Fibroblast of lung (primary cell): ENCODE results near the gene GPR62. TPM values are rescaled to one million over a fixed set of nuclear protein-coding genes. Genes with fewer than 3 reads are reported as not detected.

Experiments
- DNase-seq, 2 donors: peaks; one replicate each; pipeline versions ENCODE4 v3.0.0 to v3.0.0-alpha.2; 2010; ENCODE audit warnings: low read depth in 2 of 2
- H2AFZ ChIP-seq: 2 replicates; pipeline ENCODE4 v1.5.1; 2012; ENCODE audit warnings: low read length, control low read depth, inconsistent platforms
- H3K27ac ChIP-seq: 2 replicates; pipeline ENCODE4 v1.5.1; 2011; ENCODE audit warnings: low read length, control low read depth; ENCODE audit not compliant: insufficient read depth
- H3K27me3 ChIP-seq: 2 replicates; pipeline ENCODE4 v1.5.1; 2011; ENCODE audit warnings: mild to moderate bottlenecking, low read length; ENCODE audit not compliant: control insufficient read depth, insufficient read depth
- H3K36me3 ChIP-seq: 2 replicates; pipeline ENCODE4 v1.5.1; 2011; ENCODE audit warnings: low read length; ENCODE audit not compliant: control insufficient read depth, insufficient read depth
- H3K4me1 ChIP-seq: 2 replicates; pipeline ENCODE4 v1.5.1; 2011; ENCODE audit warnings: low read length; ENCODE audit not compliant: control insufficient read depth, insufficient read depth; ENCODE audit errors: extremely low read depth
- H3K4me2 ChIP-seq: 2 replicates; pipeline ENCODE4 v1.5.1; 2011; ENCODE audit warnings: low read length, control low read depth; ENCODE audit not compliant: insufficient read depth; ENCODE audit errors: extremely low read depth
- H3K4me3 ChIP-seq, 4 experiments: fragments of 200-600 bp in 1 of 4; sonication (generic) in 1 of 4; replicated peaks in 1 of 4; 2 replicates each; pipeline ENCODE4 v1.5.1; 2011 to 2016; ENCODE audit warnings: low read length in 4 of 4, low read depth in 3 of 4, mild to moderate bottlenecking in 3 of 4, control low read depth in 2 of 4, inconsistent platforms in 1 of 4, mixed read lengths in 1 of 4; ENCODE audit not compliant: insufficient read depth in 1 of 4; ENCODE audit errors: control extremely low read depth in 1 of 4
- H3K79me2 ChIP-seq: 2 replicates; pipeline ENCODE4 v1.5.1; 2012; ENCODE audit warnings: mild to moderate bottlenecking, low read length, inconsistent platforms; ENCODE audit not compliant: control insufficient read depth, insufficient read depth
- H3K9ac ChIP-seq: 2 replicates; pipeline ENCODE4 v1.5.1; 2011; ENCODE audit warnings: mild to moderate bottlenecking, low read length, control low read depth; ENCODE audit not compliant: insufficient read depth
- H3K9me3 ChIP-seq: 2 replicates; pipeline ENCODE4 v1.5.1; 2012; ENCODE audit warnings: low read depth, low read length; ENCODE audit not compliant: control insufficient read depth, insufficient read depth
- H4K20me1 ChIP-seq: 2 replicates; pipeline ENCODE4 v1.5.1; 2011; ENCODE audit warnings: low read length; ENCODE audit not compliant: control insufficient read depth, insufficient read depth; ENCODE audit errors: extremely low read depth
- CTCF ChIP-seq, 2 donors: IDR thresholded peaks in 1 of 2; conservative IDR thresholded peaks in 1 of 2; 1 replicate in 1 of 2; 2 replicates in 1 of 2; pipeline ENCODE4 v1.5.1; 2011 to 2012; ENCODE audit warnings: low read length in 2 of 2, control low read depth in 1 of 2, inconsistent platforms in 1 of 2, low read depth in 1 of 2, mild to moderate bottlenecking in 1 of 2
- EZH2 ChIP-seq: IDR thresholded peaks from 2 replicates; pipeline ENCODE4 v1.5.1; 2012; ENCODE audit warnings: low read length, control low read depth, mild to moderate bottlenecking; ENCODE audit errors: missing control alignments
- polyA plus RNA-seq, 2 donors: library from polyadenylated mRNA; depleted of rRNA in 1 of 2; stranded (reverse) in 1 of 2; unstranded in 1 of 2; fragments of >200 nt; gene quantifications; 2 replicates each; pipeline ENCODE4 v1.2.1, GENCODE V29; 2011 to 2012; ENCODE audit warnings: missing spikeins in 1 of 2
- total RNA-seq: library from RNA; depleted of rRNA; stranded (reverse); fragments of >200 nt; gene quantifications from 2 replicates; pipeline ENCODE4 v1.2.1, GENCODE V29; 2014

GPR62 gene
- total and polyA plus RNA-seq, 2 donors (not counting 1 experiment from before 2014, with no cell fraction given): under 0.01 TPM; not detected in 1

- Histone ChIP-seq H3K27ac (no peak overlapping the region), H3K36me3 (peaks cover 8% of the 10 kb centered on the region), H3K9me3 (no peaks in the 10 kb centered on the region), H3K79me2 (peaks cover 19% of the 10 kb centered on the region), H3K4me3 (no peak overlapping the region), H4K20me1 (no peaks in the 10 kb centered on the region), H3K4me2 (no peak overlapping the region), H3K9ac (no peak overlapping the region), H3K27me3 (no peaks in the 10 kb centered on the region), H3K4me1 (peaks cover 11% of the 10 kb centered on the region), H2AFZ (no peak overlapping the region)
- TF ChIP-seq EZH2 (no peak), CTCF (conservative IDR thresholded peaks at IDR 0.05 in 1 of 2, IDR thresholded peaks at IDR 0.05 in 1 of 2; ENCODE audit: low read depth in 1 of 2, low read length in 2 of 2) (no peak)
- no peak for DNase-seq
These were observed 43.6 kb downstream of the GPR62 start for GRCh38 chr3:51998774-51999173.

- Histone ChIP-seq H3K27ac (no peak overlapping the region), H3K4me3 (no peak overlapping the region), H3K9ac (no peak overlapping the region), H3K79me2 (peaks cover 9% of the 10 kb centered on the region), H3K36me3 (no peaks in the 10 kb centered on the region), H2AFZ (no peak overlapping the region), H3K4me1 (peaks cover 1% of the 10 kb centered on the region), H3K9me3 (no peaks in the 10 kb centered on the region), H3K4me2 (no peak overlapping the region), H3K27me3 (no peaks in the 10 kb centered on the region), H4K20me1 (no peaks in the 10 kb centered on the region)
- no peak for DNase-seq
- TF ChIP-seq EZH2: no peak
- TF ChIP-seq CTCF (conservative IDR thresholded peaks at IDR 0.05 in 1 of 2, IDR thresholded peaks at IDR 0.05 in 1 of 2; ENCODE audit: low read depth in 1 of 2, low read length in 2 of 2): no peak
These were observed 44.7 kb downstream of the GPR62 start for GRCh38 chr3:51999846-52000245.

GRCh38 chr3:52001443-52001974 lies 46.3 kb downstream of the GPR62 start:
- Histone ChIP-seq H3K27ac (no peak overlapping the region), H3K9ac (no peak overlapping the region), H3K79me2 (no peaks in the 10 kb centered on the region), H3K4me2 (no peak overlapping the region), H3K9me3 (no peaks in the 10 kb centered on the region), H3K4me1 (peaks cover 14% of the 10 kb centered on the region), H3K4me3 (no peak overlapping the region), H3K36me3 (no peaks in the 10 kb centered on the region), H3K27me3 (no peaks in the 10 kb centered on the region), H4K20me1 (no peaks in the 10 kb centered on the region), H2AFZ (no peak overlapping the region)
- TF ChIP-seq CTCF (conservative IDR thresholded peaks at IDR 0.05 in 1 of 2, IDR thresholded peaks at IDR 0.05 in 1 of 2; ENCODE audit: low read depth in 1 of 2, low read length in 2 of 2) (peak; percentile 81 to 82), EZH2 (no peak)
- DNase-seq: peak; percentile 42 to 54
